ENCODE measurements around the gene HFM1.
"Not testable (repeated sequence)": the region's sequence is repeated elsewhere in the genome, so short reads cannot be mapped to it uniquely, and the experiment has no call there.

DNA sequence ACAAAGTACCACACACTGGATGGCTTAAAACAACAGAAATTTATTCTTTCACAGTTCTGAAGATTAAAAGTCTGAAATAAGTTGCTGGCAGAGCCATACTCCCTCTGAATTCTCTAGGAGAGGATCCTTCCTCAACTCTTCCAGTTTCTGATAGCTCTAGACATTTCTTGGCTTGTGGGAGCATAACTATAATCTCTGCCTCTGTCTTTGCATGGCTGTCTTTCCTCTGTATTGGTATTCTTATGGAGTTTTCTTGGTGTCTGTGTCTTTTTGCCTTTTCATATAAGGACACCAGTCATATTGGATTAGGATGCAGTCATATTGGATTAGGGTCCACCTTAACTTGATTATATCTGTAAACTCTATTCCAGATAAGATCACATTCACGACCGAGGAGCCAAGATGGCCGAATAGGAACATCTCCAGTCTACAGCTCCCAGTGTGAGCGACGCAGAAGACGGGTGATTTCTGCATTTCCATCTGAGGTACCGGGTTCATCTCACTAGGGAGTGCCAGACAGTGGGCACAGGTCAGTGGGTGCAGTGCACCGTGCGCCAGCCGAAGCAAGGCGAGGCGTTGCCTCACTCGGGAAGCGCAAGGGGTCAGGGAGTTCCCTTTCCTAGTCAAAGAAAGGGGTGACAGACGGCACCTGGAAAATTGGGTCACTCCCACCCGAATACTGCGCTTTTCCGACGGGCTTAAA, 118.2 kb downstream of the HFM1 start:
- TF ChIP-seq POLR2A (IDR thresholded peaks at IDR 0.05), result not testable (repeated sequence)
- TF ChIP-seq, protein P1, sequence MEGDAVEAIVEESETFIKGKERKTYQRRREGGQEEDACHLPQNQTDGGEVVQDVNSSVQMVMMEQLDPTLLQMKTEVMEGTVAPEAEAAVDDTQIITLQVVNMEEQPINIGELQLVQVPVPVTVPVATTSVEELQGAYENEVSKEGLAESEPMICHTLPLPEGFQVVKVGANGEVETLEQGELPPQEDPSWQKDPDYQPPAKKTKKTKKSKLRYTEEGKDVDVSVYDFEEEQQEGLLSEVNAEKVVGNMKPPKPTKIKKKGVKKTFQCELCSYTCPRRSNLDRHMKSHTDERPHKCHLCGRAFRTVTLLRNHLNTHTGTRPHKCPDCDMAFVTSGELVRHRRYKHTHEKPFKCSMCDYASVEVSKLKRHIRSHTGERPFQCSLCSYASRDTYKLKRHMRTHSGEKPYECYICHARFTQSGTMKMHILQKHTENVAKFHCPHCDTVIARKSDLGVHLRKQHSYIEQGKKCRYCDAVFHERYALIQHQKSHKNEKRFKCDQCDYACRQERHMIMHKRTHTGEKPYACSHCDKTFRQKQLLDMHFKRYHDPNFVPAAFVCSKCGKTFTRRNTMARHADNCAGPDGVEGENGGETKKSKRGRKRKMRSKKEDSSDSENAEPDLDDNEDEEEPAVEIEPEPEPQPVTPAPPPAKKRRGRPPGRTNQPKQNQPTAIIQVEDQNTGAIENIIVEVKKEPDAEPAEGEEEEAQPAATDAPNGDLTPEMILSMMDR (IDR thresholded peaks at IDR 0.05), result not testable (repeated sequence)

All from body of pancreas (tissue), 4 donors.